ENCODE data around the gene SREK1.

GRCh38 chr5:66223637-66224036 is 79.5 kb downstream of the SREK1 start:
- TF ChIP-seq MAX (IDR thresholded peaks at IDR 0.05), result no peak
- TF ChIP-seq CTCF (IDR thresholded peaks at IDR 0.05 in 2 of 3, conservative IDR thresholded peaks at IDR 0.05 in 1 of 3; ENCODE audit: borderline replicate concordance in 1 of 3, insufficient read depth in 1 of 3, low read depth in 2 of 3, low read length in 2 of 3), result peak; percentile 39 to 71 (median 66); a peak in 5 of 6 replicates
- TF ChIP-seq JUND (IDR thresholded peaks at IDR 0.05), result no peak
- TF ChIP-seq EZH2 (IDR thresholded peaks at IDR 0.05), result no peak
- no peak for TF ChIP-seq REST (IDR thresholded peaks at IDR 0.05; ENCODE audit: low read depth)
- TF ChIP-seq EZH2phosphoT487 (IDR thresholded peaks at IDR 0.05; ENCODE audit: borderline replicate concordance), result no peak
- TF ChIP-seq POLR2A (IDR thresholded peaks at IDR 0.05; ENCODE audit: borderline replicate concordance, extremely low read depth, insufficient read depth, insufficient read length), result no peak
- TF ChIP-seq SIN3A (IDR thresholded peaks at IDR 0.05; ENCODE audit: low read depth), result no peak
- TF ChIP-seq CBX3 (IDR thresholded peaks at IDR 0.05; ENCODE audit: low read depth), result no peak
- TF ChIP-seq RAD21 (IDR thresholded peaks at IDR 0.05; ENCODE audit: low read depth), result peak; percentile 66
